ENCODE data around the gene RUNX1.

GRCh38 chr21:34808569-34809204 lies 240.4 kb downstream of the RUNX1 start:
- no peak for TF ChIP-seq CTCF (IDR thresholded peaks at IDR 0.05)
- no peak for TF ChIP-seq POLR2A (IDR thresholded peaks at IDR 0.05)

Data from right lobe of liver (tissue), 4 donors.